ENCODE data around the gene HABP4.

Gene HABP4

GRCh38 chr9:96478829-96479371 lies 28.9 kb downstream of the HABP4 start:
- no peak for TF ChIP-seq ZFX (IDR thresholded peaks at IDR 0.05; ENCODE audit: borderline replicate concordance)
- TF ChIP-seq CTCF (IDR thresholded peaks at IDR 0.05) = no peak
- no peak overlapping the region for H3K27ac ChIP-seq

GRCh38 chr9:96480736-96481135 lies 30.8 kb downstream of the HABP4 start:
- H3K27ac ChIP-seq = no peak overlapping the region

GRCh38 chr9:96482476-96482875 lies 32.5 kb downstream of the HABP4 start:
- no peak overlapping the region for H3K27ac ChIP-seq
- no peak for TF ChIP-seq CTCF (IDR thresholded peaks at IDR 0.05)
- TF ChIP-seq ZFX (IDR thresholded peaks at IDR 0.05; ENCODE audit: borderline replicate concordance) = no peak

More at GRCh38 chr9:96480736-96481135, 30.8 kb downstream of the HABP4 start:
- TF ChIP-seq CTCF (IDR thresholded peaks at IDR 0.05) (no peak), ZFX (IDR thresholded peaks at IDR 0.05; ENCODE audit: borderline replicate concordance) (no peak)

GRCh38 chr9:96483197-96483596 lies 33.2 kb downstream of the HABP4 start:
- TF ChIP-seq ZFX (IDR thresholded peaks at IDR 0.05; ENCODE audit: borderline replicate concordance) = no peak
- no peak for TF ChIP-seq CTCF (IDR thresholded peaks at IDR 0.05)
- H3K27ac ChIP-seq = no peak overlapping the region

- TF ChIP-seq ZFX (IDR thresholded peaks at IDR 0.05; ENCODE audit: borderline replicate concordance) = no peak
- no peak for TF ChIP-seq CTCF (IDR thresholded peaks at IDR 0.05)
- no peak overlapping the region for H3K27ac ChIP-seq
These were observed 33.9 kb downstream of the HABP4 start for GRCh38 chr9:96483733-96484390.

GRCh38 chr9:96484521-96484931 lies 34.6 kb downstream of the HABP4 start:
- H3K27ac ChIP-seq = no peak overlapping the region

More at GRCh38 chr9:96484521-96484931, 34.6 kb downstream of the HABP4 start:
- TF ChIP-seq CTCF (IDR thresholded peaks at IDR 0.05) (no peak), ZFX (IDR thresholded peaks at IDR 0.05; ENCODE audit: borderline replicate concordance) (no peak)

Data from 22Rv1 (cell line).